Endothelial cell (in vitro differentiated cells): ENCODE results near the gene SRXN1. TPM values are rescaled to one million over a fixed set of nuclear protein-coding genes. Genes with fewer than 3 reads are reported as not detected.

Experiments used
- DNase-seq: peaks from one replicate; pipeline ENCODE4 v3.0.0; 2021; ENCODE audit warnings: low spot score
- H3K27ac Mint-ChIP-seq: one replicate; pipeline ENCODE4 v1.8.0; 2021; ENCODE audit warnings: mixed read lengths, inconsistent platforms; ENCODE audit not compliant: unreplicated experiment
- H3K27me3 Mint-ChIP-seq: one replicate; pipeline ENCODE4 v1.8.0; 2021; ENCODE audit warnings: mild to moderate bottlenecking, moderate library complexity, mixed read lengths, inconsistent platforms; ENCODE audit not compliant: unreplicated experiment
- H3K36me3 Mint-ChIP-seq: one replicate; pipeline ENCODE4 v1.8.0; 2021; ENCODE audit warnings: mild to moderate bottlenecking, low read depth, mixed read lengths, inconsistent platforms; ENCODE audit not compliant: unreplicated experiment
- H3K4me1 Mint-ChIP-seq: one replicate; pipeline ENCODE4 v1.8.0; 2021; ENCODE audit warnings: mild to moderate bottlenecking, mixed read lengths, inconsistent platforms; ENCODE audit not compliant: unreplicated experiment
- H3K4me3 Mint-ChIP-seq: one replicate; pipeline ENCODE4 v1.8.0; 2021; ENCODE audit warnings: mild to moderate bottlenecking, mixed read lengths, inconsistent platforms; ENCODE audit not compliant: unreplicated experiment
- H3K9me3 Mint-ChIP-seq: one replicate; pipeline ENCODE4 v1.8.0; 2021; ENCODE audit warnings: mixed read lengths, inconsistent platforms; ENCODE audit not compliant: unreplicated experiment
- CTCF ChIP-seq: fragments of 200-600 bp; sonication (generic); IDR thresholded peaks from one replicate; pipeline ENCODE4 v1.5.0; 2021; ENCODE audit warnings: antibody characterized with exemption; ENCODE audit not compliant: unreplicated experiment
- total RNA-seq: library from RNA; stranded (reverse); fragmentation: NEBNext Ultra II Directional; extraction: Animal tissue kit (Norgen Biotek cat#: 25700); gene quantifications from one replicate; pipeline ENCODE4 v1.2.1, GENCODE V29; 2021; ENCODE audit not compliant: unreplicated experiment

The SRXN1 gene
- total RNA-seq, 1 donor from 2014 or later, result 4.1 TPM

- H3K27me3 Mint-ChIP-seq, result peaks cover 7% of the 10 kb centered on the region
- no peak for DNase-seq
- no peak overlapping the region for H3K4me3 Mint-ChIP-seq
- no peaks in the 10 kb centered on the region for H3K36me3 Mint-ChIP-seq
- peaks cover 4% of the 10 kb centered on the region for H3K4me1 Mint-ChIP-seq
- no peak overlapping the region for H3K27ac Mint-ChIP-seq
- no peaks in the 10 kb centered on the region for H3K9me3 Mint-ChIP-seq
- no peak for TF ChIP-seq CTCF
Measured at GRCh38 chr20:689947-690346, 36.9 kb upstream of the SRXN1 start.

- Mint-ChIP-seq H3K4me1 (peaks cover 4% of the 10 kb centered on the region), H3K4me3 (no peak overlapping the region), H3K36me3 (no peaks in the 10 kb centered on the region), H3K27ac (no peak overlapping the region), H3K27me3 (peaks cover 7% of the 10 kb centered on the region), H3K9me3 (no peaks in the 10 kb centered on the region)
- no peak for DNase-seq
- TF ChIP-seq CTCF, result no peak
Measured at GRCh38 chr20:689348-689747, 36.3 kb upstream of the SRXN1 start.

GRCh38 chr20:688809-689212 lies 35.8 kb upstream of the SRXN1 start:
- peaks cover 7% of the 10 kb centered on the region for H3K27me3 Mint-ChIP-seq
- H3K9me3 Mint-ChIP-seq, result no peaks in the 10 kb centered on the region
- H3K4me3 Mint-ChIP-seq, result no peak overlapping the region
- no peaks in the 10 kb centered on the region for H3K36me3 Mint-ChIP-seq
- TF ChIP-seq CTCF, result no peak
- H3K4me1 Mint-ChIP-seq, result peaks cover 4% of the 10 kb centered on the region
- no peak for DNase-seq
- H3K27ac Mint-ChIP-seq, result no peak overlapping the region

GRCh38 chr20:687468-688203 lies 34.6 kb upstream of the SRXN1 start:
- no peaks in the 10 kb centered on the region for H3K9me3 Mint-ChIP-seq
- H3K27ac Mint-ChIP-seq, result no peak overlapping the region
- H3K4me1 Mint-ChIP-seq, result peaks cover 4% of the 10 kb centered on the region
- H3K4me3 Mint-ChIP-seq, result no peak overlapping the region
- DNase-seq, result no peak
- H3K36me3 Mint-ChIP-seq, result no peaks in the 10 kb centered on the region
- TF ChIP-seq CTCF, result no peak
- H3K27me3 Mint-ChIP-seq, result peaks cover 7% of the 10 kb centered on the region

- Mint-ChIP-seq H3K4me3 (no peak overlapping the region), H3K27ac (no peak overlapping the region), H3K9me3 (no peaks in the 10 kb centered on the region), H3K4me1 (peaks cover 4% of the 10 kb centered on the region), H3K27me3 (peaks cover 7% of the 10 kb centered on the region), H3K36me3 (no peaks in the 10 kb centered on the region)
- DNase-seq, result no peak
- TF ChIP-seq CTCF, result no peak
Measured at GRCh38 chr20:684676-685319, 31.8 kb upstream of the SRXN1 start.
